ENCODE measurements around the gene XPC.

DNA sequence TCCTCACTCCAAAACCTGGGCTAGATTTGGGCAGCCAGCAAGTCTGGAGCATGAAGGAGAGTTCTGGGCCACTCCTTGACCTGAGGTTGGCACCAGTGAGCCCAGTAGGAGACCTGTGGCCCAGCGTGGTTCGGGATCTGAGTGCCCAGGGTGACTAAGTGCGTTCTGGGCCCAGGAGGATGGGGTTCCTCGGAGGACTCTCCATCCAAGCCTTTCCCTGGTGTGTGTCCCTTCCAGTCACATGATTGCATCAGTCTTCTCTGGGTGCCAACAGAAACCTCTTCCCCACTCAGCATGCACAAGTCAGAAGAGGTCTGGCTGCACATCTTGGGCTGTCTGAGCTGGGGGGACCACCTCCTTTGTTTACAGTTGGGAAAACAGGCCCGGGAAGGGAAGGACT lies 38.6 kb downstream of the XPC start:
- TF ChIP-seq, protein P1, sequence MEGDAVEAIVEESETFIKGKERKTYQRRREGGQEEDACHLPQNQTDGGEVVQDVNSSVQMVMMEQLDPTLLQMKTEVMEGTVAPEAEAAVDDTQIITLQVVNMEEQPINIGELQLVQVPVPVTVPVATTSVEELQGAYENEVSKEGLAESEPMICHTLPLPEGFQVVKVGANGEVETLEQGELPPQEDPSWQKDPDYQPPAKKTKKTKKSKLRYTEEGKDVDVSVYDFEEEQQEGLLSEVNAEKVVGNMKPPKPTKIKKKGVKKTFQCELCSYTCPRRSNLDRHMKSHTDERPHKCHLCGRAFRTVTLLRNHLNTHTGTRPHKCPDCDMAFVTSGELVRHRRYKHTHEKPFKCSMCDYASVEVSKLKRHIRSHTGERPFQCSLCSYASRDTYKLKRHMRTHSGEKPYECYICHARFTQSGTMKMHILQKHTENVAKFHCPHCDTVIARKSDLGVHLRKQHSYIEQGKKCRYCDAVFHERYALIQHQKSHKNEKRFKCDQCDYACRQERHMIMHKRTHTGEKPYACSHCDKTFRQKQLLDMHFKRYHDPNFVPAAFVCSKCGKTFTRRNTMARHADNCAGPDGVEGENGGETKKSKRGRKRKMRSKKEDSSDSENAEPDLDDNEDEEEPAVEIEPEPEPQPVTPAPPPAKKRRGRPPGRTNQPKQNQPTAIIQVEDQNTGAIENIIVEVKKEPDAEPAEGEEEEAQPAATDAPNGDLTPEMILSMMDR (conservative IDR thresholded peaks at IDR 0.05): no peak
- no peak for TF ChIP-seq ZFX (IDR thresholded peaks at IDR 0.05)

Measured in C4-2B (cell line).